Activated CD4-positive, alpha-beta T cell treated with anti-CD3 and anti-CD28 coated beads for 24 hours (primary cell): ENCODE results near the gene ZNF831.

Experiments used
- DNase-seq, 2 donors: peaks; one replicate each; pipeline ENCODE4 v3.0.0-alpha.2; 2020; ENCODE audit warnings: low read depth in 2 of 2

Gene ZNF831

GRCh38 chr20:59157531-59157930 is 6.1 kb upstream of the ZNF831 start:
- DNase-seq, result no peak

- no peak for DNase-seq
Observed at GRCh38 chr20:59157961-59158541, 5.6 kb upstream of the ZNF831 start.

DNA sequence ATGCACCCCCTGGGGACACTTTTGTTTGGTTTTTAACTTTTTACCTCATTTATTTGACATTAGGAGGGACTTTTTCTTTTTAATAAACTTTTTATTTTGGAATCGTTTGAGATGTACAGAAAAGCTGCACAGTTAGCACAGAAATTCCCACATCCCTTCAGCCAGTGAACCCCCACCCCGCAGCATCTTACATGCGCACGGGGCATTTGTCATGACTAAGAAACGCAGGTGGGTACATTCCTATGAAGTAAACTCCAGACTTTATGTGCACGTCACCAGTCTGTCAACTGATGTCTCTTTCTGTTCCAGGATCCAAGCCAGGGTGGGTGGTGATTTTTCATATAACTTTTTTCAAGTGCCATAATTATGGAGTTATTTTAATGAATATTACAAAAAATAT is 4.9 kb upstream of the ZNF831 start:
- no peak for DNase-seq

GRCh38 chr20:59159091-59159490 is 4.5 kb upstream of the ZNF831 start:
- no peak for DNase-seq

DNA sequence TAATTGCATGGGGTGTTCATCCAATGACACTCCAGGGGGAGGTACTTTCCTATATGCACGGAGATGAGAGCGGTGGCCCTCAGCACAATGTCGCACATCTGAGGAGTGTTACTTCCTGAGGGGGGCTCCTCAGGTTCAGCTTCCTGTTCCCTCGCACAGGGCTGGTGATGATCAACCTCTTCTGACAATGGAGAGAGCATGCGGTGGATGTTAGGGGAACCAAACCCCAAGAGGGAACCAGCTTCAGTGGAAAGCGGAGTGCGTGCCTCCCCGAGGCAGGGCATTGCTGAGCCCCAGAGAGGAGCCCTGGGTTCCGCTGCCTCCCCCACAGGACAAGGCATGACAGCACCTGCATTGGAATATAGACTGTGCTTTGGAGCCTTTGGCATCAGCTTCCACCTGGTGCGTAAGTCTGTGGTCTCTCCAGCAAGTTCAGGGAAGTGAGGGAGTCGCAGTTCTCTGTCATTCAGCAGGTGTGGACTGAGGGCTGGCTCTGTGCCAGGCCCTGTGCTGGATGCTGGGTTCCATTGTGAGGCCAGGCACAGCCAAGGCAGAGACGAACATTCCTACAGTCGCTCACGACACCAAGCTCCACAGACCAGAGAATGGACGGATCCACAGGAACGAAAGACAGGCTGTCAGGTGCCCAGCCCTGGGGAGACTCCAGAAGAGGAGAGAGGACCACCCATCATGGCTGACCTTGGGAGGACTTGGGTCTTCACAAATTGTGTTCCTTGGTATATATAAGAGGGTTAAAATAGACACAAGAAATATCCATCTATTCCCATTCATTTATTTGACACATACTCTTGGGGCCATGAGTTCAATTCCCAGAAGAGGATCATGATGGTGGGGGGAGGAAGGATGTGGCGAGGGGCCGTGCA is 3.9 kb upstream of the ZNF831 start:
- peak in 1 of 2 donors; percentile 29 for DNase-seq

GRCh38 chr20:59160389-59161115 is 3.1 kb upstream of the ZNF831 start:
- DNase-seq, result no peak

DNA sequence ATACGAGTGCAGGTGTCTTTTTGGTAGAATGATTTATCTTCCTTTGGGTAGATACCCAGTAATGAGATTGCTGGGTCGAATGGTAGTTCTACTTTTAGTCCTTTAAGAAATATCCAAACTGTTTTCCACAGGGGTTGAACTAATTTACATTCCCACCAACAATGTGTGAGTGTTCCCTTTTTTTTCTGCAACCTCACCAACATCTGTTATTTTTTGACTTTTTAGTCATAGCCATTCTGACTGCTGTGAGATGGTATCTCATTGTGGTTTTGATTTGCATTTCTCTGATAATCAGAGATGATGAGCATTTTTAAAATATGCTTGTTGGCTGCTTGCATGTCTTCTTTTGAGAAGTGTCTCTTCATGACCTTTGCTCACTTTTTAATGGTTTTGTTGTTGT is 1.9 kb upstream of the ZNF831 start:
- DNase-seq, result no peak

- no peak for DNase-seq
Observed at GRCh38 chr20:59164686-59165391, 1.2 kb downstream of the ZNF831 start.

DNA sequence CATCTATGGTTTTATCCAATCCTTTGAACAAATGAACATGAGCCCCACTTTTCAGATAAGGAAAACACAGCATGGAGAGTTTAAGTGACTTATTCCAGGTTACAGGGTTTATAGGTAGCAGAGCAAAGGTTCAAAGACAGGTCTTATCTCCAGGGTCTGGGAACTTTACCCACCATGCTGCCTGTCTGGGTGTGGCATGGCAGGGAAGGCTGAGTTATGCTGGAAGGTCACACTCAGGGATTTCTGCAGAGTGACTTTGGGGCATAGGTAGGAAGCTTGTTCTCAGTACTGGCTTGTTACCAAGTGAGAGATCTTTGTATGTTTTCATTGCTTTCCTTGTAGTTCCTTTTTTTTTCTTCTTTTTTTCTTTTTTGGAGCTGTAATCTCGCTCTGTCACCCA is 1.8 kb downstream of the ZNF831 start:
- no peak for DNase-seq

DNA sequence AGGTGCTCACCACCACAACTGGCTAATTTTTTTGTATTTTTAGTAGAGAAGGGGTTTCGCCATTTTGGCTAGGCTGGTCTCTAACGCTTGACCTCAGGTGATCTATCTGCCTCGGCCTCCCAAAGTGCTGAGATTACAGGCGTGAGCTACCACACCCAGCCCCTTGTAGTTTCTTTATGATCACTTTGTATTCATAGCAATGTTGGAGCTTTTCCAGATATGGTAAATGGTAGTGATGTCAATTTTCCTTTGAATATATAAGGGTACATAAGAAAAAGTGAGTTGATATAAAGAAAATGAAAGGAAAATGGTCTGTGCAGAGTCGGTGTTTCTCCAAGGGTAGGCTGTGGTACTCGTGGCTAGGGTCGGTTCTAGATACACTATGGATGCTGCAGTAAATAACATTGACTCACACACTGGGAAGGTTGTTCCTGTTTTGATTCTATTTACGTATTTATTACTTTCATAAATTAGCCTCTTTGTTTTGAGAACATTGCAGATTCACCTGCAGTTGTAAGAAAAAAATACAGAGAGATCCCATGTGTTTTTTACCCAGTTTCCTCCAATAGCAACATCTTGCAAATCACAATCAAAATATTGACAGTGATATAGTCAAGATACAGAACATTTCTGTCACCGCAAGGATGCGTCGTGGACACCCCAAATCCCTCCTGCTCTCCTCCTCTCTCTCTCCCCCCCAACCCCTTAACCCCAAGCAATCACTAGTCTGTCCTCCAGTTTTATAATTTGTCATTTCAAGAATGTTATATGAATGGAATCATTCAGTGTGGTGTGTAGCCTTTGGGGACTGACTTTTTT is 2.5 kb downstream of the ZNF831 start:
- DNase-seq, result no peak

DNA sequence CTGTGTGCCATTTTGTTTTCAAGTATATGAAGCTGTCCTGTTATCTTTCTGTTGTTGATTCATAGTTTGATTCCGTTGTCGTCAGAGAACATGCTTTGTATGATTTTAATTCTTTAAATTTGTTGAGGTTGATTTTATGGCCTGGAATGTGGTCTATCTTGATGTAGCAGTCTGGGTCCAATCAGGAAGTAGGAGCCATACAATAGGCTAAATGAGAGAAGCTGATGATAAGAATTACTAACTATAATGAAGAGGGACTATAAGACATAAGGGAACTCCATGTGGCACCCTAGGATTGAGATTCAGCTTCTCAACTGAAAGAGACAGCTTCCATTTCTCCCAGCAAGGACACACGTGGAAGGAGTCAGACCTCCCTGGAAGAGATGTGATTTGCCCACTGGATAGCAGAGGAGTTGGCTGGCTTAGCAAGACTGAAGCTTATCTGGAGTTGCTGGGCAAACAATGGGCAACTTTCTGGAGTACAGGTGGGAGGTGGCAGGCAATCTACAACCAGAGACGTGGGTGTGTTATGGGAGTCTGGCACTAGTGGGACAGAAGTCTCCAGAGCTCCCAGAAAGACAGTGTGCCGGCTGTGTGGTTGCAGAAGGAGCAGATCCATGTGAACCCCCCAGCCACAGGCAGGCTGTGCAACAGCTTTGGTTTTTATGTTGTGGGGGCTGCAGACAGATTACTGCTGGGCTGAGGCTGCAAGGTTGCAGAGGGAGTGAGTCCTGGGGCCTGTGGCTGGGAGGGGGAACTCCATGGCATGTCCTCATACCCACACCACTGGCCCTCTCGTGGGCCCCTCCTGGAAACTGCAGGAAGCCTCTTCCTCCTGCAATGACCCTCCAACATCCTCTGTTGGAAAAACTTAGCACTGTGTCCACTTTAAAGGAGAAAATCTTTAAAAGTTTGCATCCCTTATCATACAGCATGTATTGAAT is 7.1 kb downstream of the ZNF831 start:
- no peak for DNase-seq

DNA sequence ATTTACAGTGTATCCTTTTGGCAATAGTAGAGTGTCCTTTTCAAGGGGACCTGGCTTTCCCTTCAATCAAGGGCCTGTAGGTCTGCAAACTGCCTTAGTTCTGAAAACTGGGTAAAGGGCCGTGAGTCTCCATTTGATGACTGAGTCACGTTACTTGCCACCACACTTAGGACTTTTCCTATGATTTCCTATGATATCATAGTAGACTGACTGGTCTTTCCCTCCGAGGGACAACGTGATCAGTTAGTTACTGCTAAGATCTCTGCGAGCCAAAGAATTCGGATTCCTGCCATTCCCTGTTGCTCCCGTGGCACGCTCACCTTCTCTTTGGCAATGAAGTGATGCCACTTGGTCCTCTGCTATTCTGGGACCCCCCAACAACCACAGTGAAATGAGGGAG is 8.4 kb downstream of the ZNF831 start:
- no peak for DNase-seq

- DNase-seq, result no peak
Observed at GRCh38 chr20:59173938-59174491, 10.4 kb downstream of the ZNF831 start.

GRCh38 chr20:59175002-59175401 is 11.4 kb downstream of the ZNF831 start:
- no peak for DNase-seq

GRCh38 chr20:59175861-59176260 is 12.2 kb downstream of the ZNF831 start:
- no peak for DNase-seq

- no peak for DNase-seq
Observed at GRCh38 chr20:59176812-59177211, 13.2 kb downstream of the ZNF831 start.

DNA sequence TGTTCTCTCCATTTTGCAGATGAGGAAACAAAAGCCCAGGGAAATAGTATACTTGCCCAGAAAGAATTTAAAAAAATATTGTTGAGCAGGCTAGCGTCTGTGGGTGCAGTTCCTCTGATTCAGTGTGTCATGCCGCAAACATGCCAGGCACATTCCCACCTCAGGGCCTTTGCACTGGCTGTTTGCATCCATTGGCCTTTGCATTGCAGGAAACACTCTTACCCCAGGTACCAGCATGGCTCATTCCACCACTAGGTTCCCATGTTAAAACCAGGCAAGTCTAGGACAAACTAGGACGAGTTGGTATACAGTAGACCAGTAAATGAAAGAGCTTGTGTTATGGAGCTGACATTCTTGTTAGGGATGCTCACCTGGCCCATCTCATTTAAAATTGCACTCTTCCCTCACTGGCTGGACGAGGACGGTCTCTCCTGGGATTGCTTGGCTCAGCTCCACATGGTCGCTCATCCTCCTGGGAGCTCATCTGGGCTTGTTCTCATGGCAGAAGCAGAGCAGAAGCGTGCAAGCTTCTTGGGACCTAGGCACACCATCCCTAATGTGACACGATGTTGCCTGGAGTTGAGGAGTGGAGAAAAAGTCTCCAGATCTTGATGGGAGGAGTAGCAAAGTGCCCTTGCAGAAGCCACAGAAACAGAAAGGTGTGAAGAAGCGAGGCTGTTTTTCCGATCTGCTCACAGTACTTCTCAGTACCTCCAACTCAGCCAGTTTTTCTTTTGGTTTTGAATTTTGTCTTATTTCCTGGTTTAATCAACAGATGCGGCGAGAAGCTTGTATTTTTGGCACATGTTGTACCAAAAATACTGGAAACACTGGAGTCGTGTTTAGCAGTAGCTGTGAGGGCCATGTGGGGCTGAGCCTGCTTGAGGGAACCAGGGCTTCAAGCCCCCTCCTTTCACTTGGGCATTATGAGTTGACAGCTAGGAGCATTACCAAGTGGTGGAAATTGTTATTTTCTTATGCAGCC is 13.9 kb downstream of the ZNF831 start:
- no peak for DNase-seq

DNA sequence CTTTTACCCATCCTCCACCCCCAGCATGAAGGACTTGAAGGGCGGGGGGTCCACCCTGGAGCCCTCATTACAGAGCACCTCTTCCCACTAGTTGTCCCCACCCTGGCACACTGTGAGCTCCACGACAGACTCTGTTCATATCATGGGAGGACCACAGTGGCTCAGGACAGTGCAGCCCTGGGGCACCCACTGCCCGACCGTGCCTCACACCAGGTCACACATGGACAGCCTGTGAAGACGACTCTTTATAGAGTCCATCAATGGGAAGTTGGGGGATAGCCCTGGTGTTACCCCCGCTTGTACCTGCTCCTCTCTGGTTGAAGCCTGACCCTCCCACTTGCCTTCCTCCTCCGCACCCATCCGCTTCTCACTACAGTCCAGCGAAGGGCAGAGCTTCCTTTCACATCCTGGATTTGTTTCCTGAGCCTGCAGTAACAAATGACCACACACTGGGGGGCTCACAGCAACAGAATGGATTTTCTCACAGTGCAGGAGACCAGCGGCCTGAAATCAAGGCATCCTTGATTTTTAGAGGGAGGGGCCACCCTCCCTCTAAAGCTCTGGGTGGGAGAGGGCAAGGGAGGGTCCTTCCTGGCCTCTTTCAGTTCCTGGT is 15.5 kb downstream of the ZNF831 start:
- no peak for DNase-seq
